Renal cortex interstitium (tissue), 11 donors: ENCODE results near the gene ZNF740. TPM values are rescaled to one million over a fixed set of nuclear protein-coding genes. Genes with fewer than 3 reads are reported as not detected.

Experiments
- DNase-seq, 11 donors: peaks; one replicate each; pipeline ENCODE4 v3.0.0-alpha.2; 2013; ENCODE audit warnings: low read depth in 9 of 11, low spot score in 4 of 11; ENCODE audit errors: extremely low read depth in 1 of 11
- polyA plus RNA-seq, 3 donors: library from polyadenylated mRNA; unstranded; fragments of 120-200 nt; gene quantifications; one replicate each; pipeline ENCODE4 v1.2.1, GENCODE V29; 2013; ENCODE audit not compliant: insufficient read length in 3 of 3

ZNF740 gene
- polyA plus RNA-seq, 3 donors, result 73.3 to 78.5 (median 74.5) TPM

DNA sequence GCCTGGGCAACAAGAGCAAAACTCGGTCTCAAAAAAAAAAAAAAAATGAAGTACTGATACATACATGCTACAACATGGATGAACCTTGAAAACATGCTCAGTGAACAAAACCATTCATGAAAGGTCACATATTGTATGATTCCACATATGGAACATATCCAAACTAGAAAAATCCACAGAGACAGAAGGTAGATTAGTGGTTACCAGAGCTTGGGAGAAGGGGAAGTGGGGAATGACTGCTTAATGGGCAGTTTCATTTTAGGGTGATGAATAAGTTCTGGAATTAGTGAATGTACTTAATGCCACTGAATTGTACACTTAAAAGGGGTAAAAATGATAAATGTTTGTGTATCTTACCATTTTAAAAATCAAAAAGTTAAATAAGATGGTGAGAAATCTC, 23.8 kb downstream of the ZNF740 start:
- no peak for DNase-seq

DNA sequence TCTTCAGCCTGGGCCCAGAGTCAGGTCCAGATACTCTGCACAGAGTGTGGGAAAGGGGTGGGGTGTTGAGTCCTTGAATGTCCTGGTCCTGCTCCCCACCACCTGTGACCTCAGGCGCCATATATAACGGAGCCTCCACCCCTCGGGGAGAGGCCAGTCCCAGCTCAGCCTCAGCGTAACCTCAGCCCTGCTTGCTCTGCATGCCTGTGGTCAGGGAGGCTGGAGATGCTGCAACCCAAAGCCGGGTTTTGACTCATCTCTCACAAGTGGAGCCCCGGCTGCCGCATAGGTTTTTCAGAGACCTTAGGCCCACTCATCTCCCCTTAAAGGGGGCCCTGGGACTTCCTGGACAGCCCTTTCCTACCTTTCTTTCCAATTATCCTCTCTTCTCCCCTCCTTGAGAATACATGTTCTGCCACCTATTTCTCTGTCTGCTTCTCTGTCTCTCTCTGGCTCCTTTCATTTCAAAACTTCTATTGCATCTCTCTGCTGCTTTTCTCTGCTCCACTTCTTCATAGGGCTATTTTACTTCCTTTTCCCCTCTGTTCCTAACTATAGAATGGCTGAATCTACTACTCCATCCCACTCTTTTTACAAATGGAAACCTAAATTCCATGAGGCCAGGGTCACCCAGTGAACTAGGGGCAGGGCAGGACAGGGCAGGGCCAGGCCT, 25.4 kb downstream of the ZNF740 start:
- no peak for DNase-seq

- no peak for DNase-seq
Measured at GRCh38 chr12:53207042-53207441, 26.5 kb downstream of the ZNF740 start, which contains the start of gene ITGB7. TSS of gene ITGB7 (minus strand) at chr12:53207251. CDS start at chr12:53200443, 6,808 bp downstream.

DNA sequence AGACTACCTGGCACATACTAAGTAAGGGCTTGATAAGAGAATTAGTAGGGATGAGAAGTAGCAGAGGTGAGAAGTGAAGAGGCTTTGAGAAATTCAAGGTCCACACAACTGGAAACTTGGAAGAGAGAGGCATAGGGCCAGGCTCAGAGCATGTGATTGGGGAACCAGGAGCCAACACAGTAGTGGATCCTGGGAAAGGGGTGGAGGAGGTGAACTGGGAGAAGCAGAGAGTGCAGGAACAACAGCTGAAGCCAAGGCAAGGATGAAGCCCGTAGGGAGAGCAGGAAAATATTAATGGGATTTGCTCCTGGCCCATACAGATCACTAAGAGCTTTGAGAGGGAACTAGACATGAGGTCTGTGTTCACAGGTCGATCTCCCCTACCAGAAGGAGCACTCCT, 27.9 kb downstream of the ZNF740 start:
- no peak for DNase-seq

GRCh38 chr12:53208877-53209463, 28.4 kb downstream of the ZNF740 start:
- DNase-seq, result no peak

GRCh38 chr12:53210843-53211242, 30.3 kb downstream of the ZNF740 start:
- no peak for DNase-seq

GRCh38 chr12:53211476-53212381, 31.2 kb downstream of the ZNF740 start:
- no peak for DNase-seq

DNA sequence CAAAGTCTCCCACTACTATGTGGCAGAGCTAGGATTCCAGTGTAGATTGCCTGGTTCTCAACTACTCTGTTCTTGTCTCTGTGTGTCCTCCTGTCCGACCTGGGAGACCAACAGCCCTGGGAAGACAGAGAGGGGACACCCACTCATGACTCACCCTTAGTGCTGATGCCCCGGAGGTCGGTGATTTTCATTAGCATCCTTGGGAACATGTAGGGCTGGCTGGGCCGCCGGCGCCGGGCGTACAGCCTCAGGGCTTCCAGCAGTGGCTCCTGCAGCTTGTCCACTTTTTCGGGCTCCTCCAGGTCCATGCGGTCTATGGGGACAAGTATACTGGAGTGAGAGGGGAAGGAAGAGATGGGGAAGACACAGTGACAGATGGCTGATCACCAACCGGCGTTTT, 32.4 kb downstream of the ZNF740 start:
- DNase-seq, result no peak

- peak in 2 of 11 donors; percentile 69 to 73 for DNase-seq
Measured at GRCh38 chr12:53213348-53213747, 32.8 kb downstream of the ZNF740 start.

GRCh38 chr12:53214221-53214620, 33.7 kb downstream of the ZNF740 start:
- no peak for DNase-seq

GRCh38 chr12:53214687-53215455, 34.3 kb downstream of the ZNF740 start:
- no peak for DNase-seq

- no peak for DNase-seq
Measured at GRCh38 chr12:53215497-53215896, 35.0 kb downstream of the ZNF740 start.

- no peak for DNase-seq
Measured at GRCh38 chr12:53217051-53217930, 36.8 kb downstream of the ZNF740 start.

GRCh38 chr12:53217931-53218307, 37.4 kb downstream of the ZNF740 start:
- DNase-seq, result no peak

- DNase-seq, result no peak
Measured at GRCh38 chr12:53218551-53219291, 38.2 kb downstream of the ZNF740 start.

DNA sequence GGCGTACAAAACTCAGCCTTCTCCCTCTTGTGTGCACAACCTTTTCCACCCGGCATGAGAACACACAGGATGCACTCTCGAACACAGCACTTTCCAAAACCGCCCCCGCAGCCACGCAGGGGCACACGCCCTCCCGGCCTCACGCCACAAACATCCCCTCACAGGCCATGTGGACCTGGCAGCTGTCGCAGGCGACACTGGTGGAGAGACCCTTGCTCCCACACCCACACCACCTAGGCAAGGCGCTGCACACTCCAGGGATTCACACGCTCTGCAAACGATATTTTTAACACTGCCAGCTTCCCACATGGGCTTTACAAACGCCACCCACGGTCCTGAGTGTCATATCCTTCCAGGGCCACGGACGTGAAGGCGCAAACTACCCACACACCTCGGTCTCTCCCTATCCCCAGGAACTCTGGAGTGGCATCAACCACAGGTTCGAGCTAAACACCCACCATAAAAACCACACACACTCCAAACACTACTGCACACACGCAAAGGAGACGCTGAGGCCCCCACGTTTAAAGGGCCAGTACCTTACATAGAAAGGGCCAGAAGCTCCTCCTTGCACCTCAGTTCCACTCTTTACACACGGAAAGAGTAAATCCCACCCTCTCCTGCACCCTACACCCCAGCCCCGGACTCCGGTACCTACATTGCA, 38.9 kb downstream of the ZNF740 start:
- no peak for DNase-seq
